ENCODE measurements around the gene SARS2.

- no peak for TF ChIP-seq ZNF274 (IDR thresholded peaks at IDR 0.05; ENCODE audit: low read depth, low read length)
- TF ChIP-seq YY1 (IDR thresholded peaks at IDR 0.05; ENCODE audit: insufficient read depth, insufficient read length) = no peak
Observed at GRCh38 chr19:38932425-38933179, 2.0 kb upstream of the SARS2 start.
